ENCODE data around the gene SVEP1.
"Not testable (repeated sequence)": the region's sequence is repeated elsewhere in the genome, so short reads cannot be mapped to it uniquely, and the experiment has no call there.

The SVEP1 gene

DNA sequence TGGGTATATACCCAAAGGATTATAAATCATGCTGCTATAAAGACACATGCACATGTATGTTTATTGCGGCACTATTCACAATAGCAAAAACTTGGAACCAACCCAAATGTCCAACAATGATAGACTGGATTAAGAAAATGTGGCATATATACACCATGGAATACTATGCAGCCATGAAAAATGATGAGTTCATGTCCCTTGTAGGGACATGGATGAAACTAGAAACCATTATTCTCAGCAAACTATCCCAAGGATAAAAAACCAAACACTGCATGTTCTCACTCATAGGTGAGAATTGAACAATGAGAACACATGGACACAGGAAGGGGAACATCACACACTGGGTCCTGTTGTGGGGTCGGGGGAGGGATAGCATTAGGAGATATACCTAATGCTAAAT is 180.5 kb downstream of the SVEP1 start:
- WGBS (ENCODE audit: insufficient coverage): no CpG with 5 or more reads among the region's 2 CpGs
- DNase-seq; H3K4me1 ChIP-seq (ENCODE audit: control extremely low read depth in 1 of 4, control insufficient read depth in 4 of 4, insufficient read depth in 4 of 4, low read length in 3 of 4); H3K27ac ChIP-seq (ENCODE audit: insufficient read depth in 1 of 2, low read depth in 1 of 2, low read length in 2 of 2, poor library complexity in 1 of 2, severe bottlenecking in 2 of 2); H3K9me3 ChIP-seq (ENCODE audit: control extremely low read depth in 1 of 5, control insufficient read depth in 4 of 5, insufficient read depth in 2 of 5, low read depth in 1 of 5, low read length in 4 of 5); H3K27me3 ChIP-seq (replicated peaks in 2 of 5; ENCODE audit: control insufficient read depth in 4 of 5, insufficient read depth in 5 of 5, low read length in 4 of 5); CTCF ChIA-PET; POLR2A ChIA-PET; H3K4me3 ChIP-seq (ENCODE audit: control insufficient read depth in 1 of 7, extremely low read depth in 1 of 7, insufficient read depth in 4 of 7, low read depth in 2 of 7, low read length in 6 of 7); H3K36me3 ChIP-seq (ENCODE audit: control insufficient read depth in 4 of 4, insufficient read depth in 4 of 4, low read length in 3 of 4): not testable (repeated sequence)

DNA sequence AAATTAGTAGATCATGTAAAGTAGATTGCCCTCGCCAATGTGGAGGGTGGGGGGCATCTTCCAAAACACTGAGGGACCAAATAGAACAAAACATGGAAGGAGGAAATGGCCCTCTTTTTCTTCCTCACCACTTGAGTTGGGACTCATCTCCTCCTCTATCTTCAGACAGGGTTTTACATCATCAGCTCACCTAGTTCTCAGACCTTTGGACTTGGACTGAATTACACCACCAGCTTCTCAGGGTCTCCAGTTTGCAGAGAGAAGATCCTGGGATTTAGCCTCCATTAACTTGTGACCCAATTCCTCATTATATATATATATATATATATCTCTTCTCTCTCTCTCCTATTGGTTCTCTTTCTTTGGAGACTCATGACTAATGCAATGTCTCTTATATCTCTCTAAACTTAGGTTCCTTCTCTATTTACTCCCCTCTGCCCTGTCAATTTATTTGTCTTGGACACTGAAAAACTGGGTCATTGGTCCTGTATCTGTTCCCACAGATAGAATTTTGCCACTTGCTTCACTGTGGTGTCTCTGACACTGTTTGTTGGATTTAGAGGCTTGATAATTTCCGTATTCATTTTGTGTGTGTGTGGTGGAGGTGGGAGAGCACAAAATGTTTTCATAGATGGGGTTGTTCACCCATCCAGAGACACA is 187.6 kb downstream of the SVEP1 start:
- CTCF ChIA-PET: no interaction called here

DNA sequence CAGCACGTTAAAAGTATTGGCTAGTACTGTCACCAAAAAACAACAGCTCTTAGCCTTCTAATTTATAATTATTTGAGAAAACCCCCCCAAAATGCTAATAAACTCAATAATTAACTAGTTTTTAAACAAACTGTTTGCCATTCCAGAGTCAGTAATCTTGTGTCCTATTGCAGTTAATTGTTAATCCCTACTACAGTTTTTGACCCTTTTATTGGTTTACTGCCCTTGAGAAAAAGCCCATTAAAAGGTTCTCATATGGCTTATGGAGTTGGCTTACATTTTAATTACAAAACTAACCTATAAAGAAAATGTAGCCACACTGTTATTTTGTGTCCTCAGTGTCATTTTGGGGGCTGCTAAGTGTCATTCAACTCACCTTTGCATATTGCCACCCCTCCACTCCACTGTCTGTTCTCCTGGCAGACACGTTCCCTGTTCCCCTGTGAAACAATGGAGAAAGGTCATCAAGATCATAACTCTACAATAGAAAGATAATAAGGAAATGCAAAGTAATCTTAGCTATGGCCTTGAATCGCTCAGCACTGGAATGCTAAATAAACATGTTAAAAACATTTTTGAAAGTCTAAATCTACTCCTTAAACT is 190.3 kb downstream of the SVEP1 start:
- ChIA-PET POLR2A (no interaction called here), CTCF (no interaction called here)
- Histone ChIP-seq H3K9me3 (ENCODE audit: control extremely low read depth in 1 of 5, control insufficient read depth in 4 of 5, insufficient read depth in 2 of 5, low read depth in 1 of 5, low read length in 4 of 5) (no peaks in the 10 kb centered on the region), H3K36me3 (ENCODE audit: control insufficient read depth in 4 of 4, insufficient read depth in 4 of 4, low read length in 3 of 4) (no peaks in the 10 kb centered on the region), H3K27me3 (replicated peaks in 2 of 5; ENCODE audit: control insufficient read depth in 4 of 5, insufficient read depth in 5 of 5, low read length in 4 of 5) (no peaks in the 10 kb centered on the region), H3K4me3 (ENCODE audit: control insufficient read depth in 1 of 7, extremely low read depth in 1 of 7, insufficient read depth in 4 of 7, low read depth in 2 of 7, low read length in 6 of 7) (no peak overlapping the region), H3K4me1 (ENCODE audit: control extremely low read depth in 1 of 4, control insufficient read depth in 4 of 4, insufficient read depth in 4 of 4, low read length in 3 of 4) (no peaks in the 10 kb centered on the region), H3K27ac (ENCODE audit: insufficient read depth in 1 of 2, low read depth in 1 of 2, low read length in 2 of 2, poor library complexity in 1 of 2, severe bottlenecking in 2 of 2) (no peak overlapping the region)
- no peak for DNase-seq
- no CpG with 5 or more reads among the region's 3 CpGs for WGBS (ENCODE audit: insufficient coverage)

More for the DNA sequence above, 187.6 kb downstream of the SVEP1 start:
- Histone ChIP-seq H3K4me3 (ENCODE audit: control insufficient read depth in 1 of 7, extremely low read depth in 1 of 7, insufficient read depth in 4 of 7, low read depth in 2 of 7, low read length in 6 of 7) (no peak overlapping the region), H3K36me3 (ENCODE audit: control insufficient read depth in 4 of 4, insufficient read depth in 4 of 4, low read length in 3 of 4) (no peaks in the 10 kb centered on the region), H3K27me3 (replicated peaks in 2 of 5; ENCODE audit: control insufficient read depth in 4 of 5, insufficient read depth in 5 of 5, low read length in 4 of 5) (no peaks in the 10 kb centered on the region), H3K4me1 (ENCODE audit: control extremely low read depth in 1 of 4, control insufficient read depth in 4 of 4, insufficient read depth in 4 of 4, low read length in 3 of 4) (no peaks in the 10 kb centered on the region), H3K27ac (ENCODE audit: insufficient read depth in 1 of 2, low read depth in 1 of 2, low read length in 2 of 2, poor library complexity in 1 of 2, severe bottlenecking in 2 of 2) (no peak overlapping the region), H3K9me3 (ENCODE audit: control extremely low read depth in 1 of 5, control insufficient read depth in 4 of 5, insufficient read depth in 2 of 5, low read depth in 1 of 5, low read length in 4 of 5) (no peaks in the 10 kb centered on the region)
- POLR2A ChIA-PET: no interaction called here
- WGBS (ENCODE audit: insufficient coverage): 100% methylated on average over 1 of the region's 2 CpGs
- DNase-seq: no peak

DNA sequence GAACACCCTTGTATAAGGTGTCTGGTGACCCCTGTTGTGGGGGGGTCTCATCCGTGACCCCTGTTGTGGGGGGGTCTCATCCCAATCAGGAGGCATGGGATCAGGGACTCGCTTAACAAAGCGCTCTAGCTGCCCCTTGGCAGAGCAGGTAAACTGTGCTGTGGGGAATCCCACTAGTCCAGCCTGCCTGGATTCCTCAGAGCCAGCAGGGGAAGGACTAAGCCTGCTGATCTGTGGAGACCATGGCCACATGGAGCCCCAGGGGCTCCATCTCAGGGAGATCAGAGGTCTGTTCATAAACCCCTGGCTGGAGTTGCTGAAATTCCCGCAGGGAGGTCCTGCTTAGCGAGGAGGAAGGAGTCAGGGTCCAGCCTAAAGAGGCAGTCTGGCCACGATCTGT is 196.1 kb downstream of the SVEP1 start:
- Histone ChIP-seq H3K4me3 (ENCODE audit: control insufficient read depth in 1 of 7, extremely low read depth in 1 of 7, insufficient read depth in 4 of 7, low read depth in 2 of 7, low read length in 6 of 7) (no peak overlapping the region), H3K27me3 (replicated peaks in 2 of 5; ENCODE audit: control insufficient read depth in 4 of 5, insufficient read depth in 5 of 5, low read length in 4 of 5) (peaks cover 0 to 2% (median 0%) of the 10 kb centered on the region in 5 experiments), H3K9me3 (ENCODE audit: control extremely low read depth in 1 of 5, control insufficient read depth in 4 of 5, insufficient read depth in 2 of 5, low read depth in 1 of 5, low read length in 4 of 5) (no peaks in the 10 kb centered on the region), H3K27ac (ENCODE audit: insufficient read depth in 1 of 2, low read depth in 1 of 2, low read length in 2 of 2, poor library complexity in 1 of 2, severe bottlenecking in 2 of 2) (no peak overlapping the region), H3K36me3 (ENCODE audit: control insufficient read depth in 4 of 4, insufficient read depth in 4 of 4, low read length in 3 of 4) (no peaks in the 10 kb centered on the region), H3K4me1 (ENCODE audit: control extremely low read depth in 1 of 4, control insufficient read depth in 4 of 4, insufficient read depth in 4 of 4, low read length in 3 of 4) (no peaks in the 10 kb centered on the region)
- POLR2A ChIA-PET: no interaction called here
- 98% methylated on average over 4 of the region's 6 CpGs for WGBS (ENCODE audit: insufficient coverage)
- DNase-seq: no peak
- CTCF ChIA-PET: no interaction called here

DNA sequence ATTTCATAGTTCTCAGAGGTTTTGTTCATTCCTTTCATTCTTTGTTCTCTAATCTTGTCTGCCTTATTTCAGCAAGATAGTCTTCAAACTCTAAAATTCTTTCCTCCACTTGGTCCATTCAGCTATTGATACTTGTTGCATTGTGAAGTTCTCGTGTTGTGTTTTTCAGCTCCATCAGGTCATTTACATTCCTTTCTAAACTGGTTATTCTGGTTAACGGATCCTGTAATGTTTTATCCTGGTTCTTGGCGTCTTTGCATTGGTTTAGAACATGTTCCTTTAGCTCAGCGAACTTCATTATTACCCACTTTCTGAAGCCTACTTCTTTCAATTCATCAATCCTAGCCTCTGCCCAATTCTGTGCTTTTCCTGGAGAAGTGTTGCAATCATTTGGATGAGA is 196.8 kb downstream of the SVEP1 start:
- no peaks in the 10 kb centered on the region for H3K4me1 ChIP-seq (ENCODE audit: control extremely low read depth in 1 of 4, control insufficient read depth in 4 of 4, insufficient read depth in 4 of 4, low read length in 3 of 4)
- H3K27me3 ChIP-seq (replicated peaks in 2 of 5; ENCODE audit: control insufficient read depth in 4 of 5, insufficient read depth in 5 of 5, low read length in 4 of 5): peaks cover 0 to 3% (median 0%) of the 10 kb centered on the region in 5 experiments
- no peak overlapping the region for H3K27ac ChIP-seq (ENCODE audit: insufficient read depth in 1 of 2, low read depth in 1 of 2, low read length in 2 of 2, poor library complexity in 1 of 2, severe bottlenecking in 2 of 2)
- DNase-seq: no peak
- 68% methylated on average over 4 of the region's 4 CpGs for WGBS (ENCODE audit: insufficient coverage)
- no peaks in the 10 kb centered on the region for H3K36me3 ChIP-seq (ENCODE audit: control insufficient read depth in 4 of 4, insufficient read depth in 4 of 4, low read length in 3 of 4)
- ChIA-PET CTCF (no interaction called here), POLR2A (no interaction called here)
- no peak overlapping the region for H3K4me3 ChIP-seq (ENCODE audit: control insufficient read depth in 1 of 7, extremely low read depth in 1 of 7, insufficient read depth in 4 of 7, low read depth in 2 of 7, low read length in 6 of 7)
- no peaks in the 10 kb centered on the region for H3K9me3 ChIP-seq (ENCODE audit: control extremely low read depth in 1 of 5, control insufficient read depth in 4 of 5, insufficient read depth in 2 of 5, low read depth in 1 of 5, low read length in 4 of 5)

- POLR2A ChIA-PET: interaction anchor here (0.7 kb wide), 1 partner anchor 11 kb away, joined by 3 read pairs; no protein-coding TSS in a partner anchor
- Histone ChIP-seq H3K27ac (ENCODE audit: insufficient read depth in 1 of 2, low read depth in 1 of 2, low read length in 2 of 2, poor library complexity in 1 of 2, severe bottlenecking in 2 of 2) (no peak overlapping the region), H3K9me3 (ENCODE audit: control extremely low read depth in 1 of 5, control insufficient read depth in 4 of 5, insufficient read depth in 2 of 5, low read depth in 1 of 5, low read length in 4 of 5) (no peaks in the 10 kb centered on the region), H3K4me3 (ENCODE audit: control insufficient read depth in 1 of 7, extremely low read depth in 1 of 7, insufficient read depth in 4 of 7, low read depth in 2 of 7, low read length in 6 of 7) (no peak overlapping the region), H3K36me3 (ENCODE audit: control insufficient read depth in 4 of 4, insufficient read depth in 4 of 4, low read length in 3 of 4) (no peaks in the 10 kb centered on the region), H3K4me1 (ENCODE audit: control extremely low read depth in 1 of 4, control insufficient read depth in 4 of 4, insufficient read depth in 4 of 4, low read length in 3 of 4) (no peaks in the 10 kb centered on the region), H3K27me3 (replicated peaks in 2 of 5; ENCODE audit: control insufficient read depth in 4 of 5, insufficient read depth in 5 of 5, low read length in 4 of 5) (no peaks in the 10 kb centered on the region)
- CTCF ChIA-PET: interaction anchor here (0.9 to 1.6 kb wide), 2 partner anchors 34 to 36 kb away, joined by 3 read pairs; no protein-coding TSS in a partner anchor
- WGBS (ENCODE audit: insufficient coverage): 80% methylated on average over 6 of the region's 6 CpGs
- DNase-seq: peak; percentile 37 to 77 (median 57)
These were observed 208.0 kb downstream of the SVEP1 start for GRCh38 chr9:110371411-110372007.

DNA sequence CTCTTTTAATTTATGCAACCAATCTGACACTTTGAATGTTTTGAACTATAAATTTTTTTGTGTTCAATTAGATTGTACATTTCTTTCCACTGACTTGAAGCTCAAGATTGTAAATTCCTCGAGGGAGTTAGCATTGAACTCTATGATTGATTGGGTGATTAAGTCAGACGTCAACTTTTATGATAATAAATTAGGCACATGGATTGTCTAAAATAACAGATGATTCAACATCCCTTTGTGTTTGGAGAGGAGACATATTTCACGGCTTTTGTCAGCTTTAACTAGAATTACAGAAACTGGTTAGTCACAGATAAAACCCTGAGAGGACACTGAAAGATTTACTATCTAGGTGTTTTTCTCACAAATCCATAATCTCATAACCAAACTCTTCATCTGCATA is 209.2 kb downstream of the SVEP1 start:
- no peak overlapping the region for H3K27ac ChIP-seq (ENCODE audit: insufficient read depth in 1 of 2, low read depth in 1 of 2, low read length in 2 of 2, poor library complexity in 1 of 2, severe bottlenecking in 2 of 2)
- no peaks in the 10 kb centered on the region for H3K36me3 ChIP-seq (ENCODE audit: control insufficient read depth in 4 of 4, insufficient read depth in 4 of 4, low read length in 3 of 4)
- WGBS (ENCODE audit: insufficient coverage): no CpG with 5 or more reads among the region's 3 CpGs
- no peak overlapping the region for H3K4me3 ChIP-seq (ENCODE audit: control insufficient read depth in 1 of 7, extremely low read depth in 1 of 7, insufficient read depth in 4 of 7, low read depth in 2 of 7, low read length in 6 of 7)
- POLR2A ChIA-PET: no interaction called here
- H3K4me1 ChIP-seq (ENCODE audit: control extremely low read depth in 1 of 4, control insufficient read depth in 4 of 4, insufficient read depth in 4 of 4, low read length in 3 of 4): no peaks in the 10 kb centered on the region
- no peaks in the 10 kb centered on the region for H3K9me3 ChIP-seq (ENCODE audit: control extremely low read depth in 1 of 5, control insufficient read depth in 4 of 5, insufficient read depth in 2 of 5, low read depth in 1 of 5, low read length in 4 of 5)
- CTCF ChIA-PET: interaction anchor here (1.6 kb wide), 1 partner anchor 35 kb away, joined by 3 read pairs; no protein-coding TSS in a partner anchor
- no peak for DNase-seq
- no peaks in the 10 kb centered on the region for H3K27me3 ChIP-seq (replicated peaks in 2 of 5; ENCODE audit: control insufficient read depth in 4 of 5, insufficient read depth in 5 of 5, low read length in 4 of 5)

Measured in common myeloid progenitor, CD34-positive (primary cell).